Neural cell (in vitro differentiated cells): ENCODE results near the gene ADAMTSL2.

Experiments used
- CTCF ChIP-seq: fragments of 450-650 bp; IDR thresholded peaks from 2 replicates; pipeline ENCODE4 v1.5.1; 2014; ENCODE audit warnings: antibody characterized with exemption, mild to moderate bottlenecking, moderate library complexity; ENCODE audit not compliant: poor library complexity, severe bottlenecking
- EZH2 ChIP-seq: fragments of 200-600, 300-800 bp; shearing (Covaris generic), sonication (generic); IDR thresholded peaks from 2 replicates; pipeline ENCODE4 v1.6.1; 2014; ENCODE audit warnings: antibody characterized with exemption, low read length, borderline replicate concordance, mild to moderate bottlenecking; ENCODE audit not compliant: insufficient read depth, poor library complexity, severe bottlenecking
- MXI1 ChIP-seq: fragments of 450-650 bp; conservative IDR thresholded peaks from 2 replicates; pipeline ENCODE4 v1.6.1; 2014; ENCODE audit warnings: antibody characterized with exemption, mild to moderate bottlenecking; ENCODE audit not compliant: poor library complexity, severe bottlenecking
- POLR2AphosphoS5 ChIP-seq: IDR thresholded peaks from 2 replicates; pipeline ENCODE4 v1.6.1; 2012
- RAD21 ChIP-seq: fragments of 450-650 bp; conservative IDR thresholded peaks from 2 replicates; pipeline ENCODE4 v1.6.1; 2014; ENCODE audit warnings: antibody characterized with exemption, mild to moderate bottlenecking, moderate library complexity

DNA sequence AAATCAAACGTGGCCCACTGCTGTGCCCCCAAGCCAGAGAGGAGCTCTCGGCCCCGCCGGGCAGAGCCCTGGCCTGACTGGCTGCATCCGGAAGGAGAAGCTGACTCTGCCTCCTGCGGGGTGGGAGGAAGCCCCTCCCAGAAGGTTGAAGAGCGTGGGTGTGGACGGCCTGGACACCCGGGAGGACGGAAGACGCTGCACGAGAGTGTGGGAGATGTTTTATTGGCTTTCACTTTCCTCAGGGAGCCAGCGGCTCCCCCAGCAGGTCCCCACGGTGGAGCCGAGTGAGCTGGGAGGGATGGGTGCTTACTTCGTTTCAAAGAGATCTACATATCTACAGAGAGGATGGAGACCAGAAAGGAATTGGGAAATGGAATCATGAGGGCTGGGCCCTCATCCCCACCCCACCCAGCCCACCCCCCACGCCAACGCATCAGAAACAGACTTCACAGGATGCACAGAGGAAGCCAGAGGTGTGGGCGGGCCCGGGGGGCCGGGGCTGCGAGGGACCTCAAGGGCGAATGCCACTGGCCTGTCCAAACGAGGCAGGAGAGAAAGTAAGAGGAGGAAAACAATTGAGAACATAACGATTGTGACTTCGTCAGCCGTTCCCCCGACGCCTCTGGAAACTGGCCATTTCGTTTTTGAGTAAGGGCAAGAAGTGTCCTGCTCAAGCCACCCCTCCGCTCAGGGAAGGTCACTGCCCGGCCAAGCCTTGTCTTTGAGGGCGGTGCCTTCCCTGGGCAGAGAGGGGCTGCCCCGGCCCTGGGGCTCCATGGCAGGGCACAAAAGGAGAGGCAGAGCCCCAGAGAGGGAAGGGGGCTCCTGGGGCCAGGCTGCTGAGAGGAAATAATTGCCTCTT lies 42.6 kb downstream of the ADAMTSL2 start:
- TF ChIP-seq CTCF (no peak), MXI1 (no peak), RAD21 (no peak), EZH2 (no peak), POLR2AphosphoS5 (no peak)
